HG02798 (cell line): ENCODE data around the gene FBXO7.
"Not testable (repeated sequence)": the region's sequence is repeated elsewhere in the genome, so short reads cannot be mapped to it uniquely, and the experiment has no call there.

Experiments used
- ATAC-seq: cut with Tn5 transposase; IDR thresholded peaks from one replicate; pipeline ENCODE4 v1.9.1; 2021; ENCODE audit warnings: mild to moderate bottlenecking; ENCODE audit not compliant: unreplicated experiment, poor library complexity

Gene FBXO7

DNA sequence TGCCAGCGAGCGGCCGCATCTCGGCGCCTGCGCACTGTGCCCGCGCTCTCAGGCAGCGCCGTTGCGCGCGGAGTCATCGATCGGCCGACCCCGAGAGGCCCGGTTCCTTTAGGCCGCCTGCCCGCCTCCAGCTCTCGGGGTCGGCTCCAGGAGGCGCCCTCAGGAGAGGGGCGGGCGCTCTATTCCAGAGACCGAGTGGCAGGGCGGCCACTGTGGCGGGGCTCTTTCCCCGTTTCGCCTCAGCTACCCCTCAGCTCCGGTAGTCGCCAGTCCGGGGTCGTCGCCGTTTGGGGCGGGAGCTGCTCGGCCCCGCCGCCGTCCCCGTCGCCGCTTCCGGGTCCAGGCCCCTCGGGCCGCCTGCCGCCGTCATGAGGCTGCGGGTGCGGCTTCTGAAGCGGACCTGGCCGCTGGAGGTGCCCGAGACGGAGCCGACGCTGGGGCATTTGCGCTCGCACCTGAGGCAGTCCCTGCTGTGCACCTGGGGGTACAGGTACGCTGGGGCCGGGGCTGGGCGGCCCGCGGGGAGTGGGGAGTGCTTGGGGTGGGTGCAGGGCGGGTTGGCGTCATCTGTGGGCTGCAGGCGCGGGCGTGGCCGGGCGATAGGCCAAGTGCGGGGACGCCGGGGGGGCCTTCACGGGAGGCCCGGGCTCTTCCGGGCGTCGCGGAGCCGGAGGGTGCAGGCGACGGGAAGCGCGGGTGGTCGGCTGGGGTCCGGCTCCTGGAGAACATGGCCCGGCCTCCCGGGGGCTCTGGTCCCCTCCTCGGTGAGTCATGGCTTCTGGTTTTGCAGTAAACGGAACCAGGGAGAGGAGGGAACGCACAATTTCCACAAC, at the start of gene FBXO7:
TSS of gene FBXO7 (plus strand) at position 177 of the 833 bp plus-strand sequence. CDS start at position 369, 192 bp downstream.
- ATAC-seq = peak; percentile 86

- no peak for ATAC-seq
These were observed 47.7 kb upstream of the FBXO7 start for GRCh38 chr22:32426881-32427280.

DNA sequence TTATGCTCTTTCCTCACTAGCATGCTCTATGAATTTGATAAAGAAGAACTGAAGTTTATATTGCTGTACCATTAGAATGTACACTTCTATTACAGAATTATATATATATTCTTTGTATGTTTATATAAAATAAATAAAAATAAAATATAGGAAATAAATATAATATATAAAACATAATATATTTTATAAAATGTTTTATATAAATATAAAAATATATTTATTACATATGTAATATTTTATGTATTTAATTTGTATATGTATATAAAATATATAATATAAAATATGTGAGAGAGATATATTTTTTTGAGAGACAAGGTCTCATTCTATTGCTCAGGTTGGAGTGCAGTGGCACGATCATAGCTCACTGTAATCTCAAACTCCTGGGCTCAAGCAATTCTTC, 44.3 kb upstream of the FBXO7 start:
- ATAC-seq = no peak

- no peak for ATAC-seq
These were observed 30.5 kb upstream of the FBXO7 start for GRCh38 chr22:32444068-32444467.

GRCh38 chr22:32446321-32446720, 28.3 kb upstream of the FBXO7 start:
- ATAC-seq = no peak

GRCh38 chr22:32448980-32449379, 25.6 kb upstream of the FBXO7 start:
- no peak for ATAC-seq

GRCh38 chr22:32457031-32457430, 17.6 kb upstream of the FBXO7 start:
- no peak for ATAC-seq

DNA sequence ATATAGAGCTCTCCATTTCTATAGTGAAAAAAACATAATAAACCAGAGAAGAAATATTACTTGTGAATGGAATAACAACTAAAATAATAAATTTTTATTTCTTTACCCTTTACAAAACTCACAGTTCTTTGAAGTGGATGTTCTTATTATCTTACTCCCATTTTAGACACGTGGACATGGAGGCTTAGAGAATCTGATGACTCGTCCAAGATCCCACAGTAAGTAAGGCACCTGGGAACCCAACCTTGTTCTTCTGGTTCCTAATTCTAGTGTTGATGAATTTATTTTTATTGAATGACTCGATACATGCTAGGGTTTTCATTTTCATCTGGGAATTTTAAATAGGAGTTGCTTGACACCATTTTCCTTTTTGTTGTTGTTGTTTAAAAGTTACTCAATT, 12.2 kb upstream of the FBXO7 start:
- no peak for ATAC-seq

DNA sequence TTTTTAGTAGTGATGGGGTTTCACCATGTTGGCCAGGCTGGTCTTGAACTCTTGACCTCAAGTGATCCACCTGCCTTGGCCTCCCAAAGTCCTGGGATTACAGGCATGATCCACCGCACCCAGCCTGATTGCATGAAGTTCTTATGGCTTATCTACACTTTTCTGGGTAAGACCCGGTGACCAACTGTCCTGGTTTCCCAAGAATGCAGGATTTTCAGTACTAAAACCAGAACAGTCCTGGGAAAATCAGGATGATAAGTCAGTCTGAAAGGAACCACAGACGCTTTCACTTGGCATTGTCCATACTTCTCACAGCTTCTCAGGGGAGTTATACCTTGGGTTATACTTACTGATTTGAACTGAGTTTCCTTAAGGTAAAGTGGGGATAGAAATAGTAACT, 8.9 kb upstream of the FBXO7 start:
- no peak for ATAC-seq

DNA sequence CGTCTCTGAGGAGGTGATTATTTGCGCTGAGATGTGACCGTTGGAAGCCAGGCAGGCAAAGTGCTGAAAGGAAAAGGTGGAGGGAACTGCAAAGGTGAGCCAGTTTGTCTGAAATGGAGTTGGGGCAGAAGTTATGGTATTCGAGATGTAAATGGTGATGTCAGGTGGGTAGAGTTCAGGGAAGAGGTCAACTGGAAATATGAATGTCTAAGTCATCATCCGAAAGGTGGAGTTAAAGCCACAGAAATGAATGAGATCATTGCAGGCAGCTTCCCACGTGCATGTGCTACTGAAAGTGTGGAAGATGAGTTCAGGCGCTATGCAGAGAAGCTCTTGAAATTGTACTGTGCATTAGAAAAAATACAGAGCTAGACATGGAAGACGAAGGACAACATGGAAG, 8.1 kb upstream of the FBXO7 start:
- ATAC-seq = no peak

- ATAC-seq = no peak
These were observed 4.8 kb upstream of the FBXO7 start for GRCh38 chr22:32469799-32470212.

DNA sequence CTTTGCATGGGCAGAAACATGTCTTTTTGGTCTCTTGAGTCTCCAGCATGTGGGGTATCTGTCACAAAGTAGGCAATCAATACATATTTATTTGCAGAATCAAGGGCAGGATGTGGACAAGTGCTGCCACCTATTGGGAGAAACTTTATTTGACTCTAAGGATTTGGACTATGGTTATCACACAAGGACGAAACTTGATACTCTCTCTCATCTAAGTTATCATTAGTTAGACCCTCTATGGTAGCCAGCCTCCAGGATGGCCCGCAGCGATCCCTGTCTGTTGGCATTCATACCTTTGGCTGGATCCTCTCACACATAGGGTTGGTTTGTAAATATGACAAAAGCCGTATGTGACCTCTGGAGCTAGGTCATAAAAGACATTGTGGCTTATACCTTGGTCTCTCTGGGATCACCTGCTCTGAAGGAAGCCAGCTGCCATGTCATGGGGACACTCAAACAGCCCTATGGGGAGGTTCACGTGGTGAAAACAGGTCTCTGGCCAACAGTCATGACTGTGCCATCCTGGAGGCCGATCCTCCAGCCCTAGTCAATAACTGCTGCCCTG, 1.1 kb upstream of the FBXO7 start:
- ATAC-seq = no peak

- peak; percentile 16 for ATAC-seq
These were observed 928 bp downstream of the FBXO7 start for GRCh38 chr22:32475468-32476010.

GRCh38 chr22:32476281-32477195, 1.9 kb downstream of the FBXO7 start:
- no peak for ATAC-seq

DNA sequence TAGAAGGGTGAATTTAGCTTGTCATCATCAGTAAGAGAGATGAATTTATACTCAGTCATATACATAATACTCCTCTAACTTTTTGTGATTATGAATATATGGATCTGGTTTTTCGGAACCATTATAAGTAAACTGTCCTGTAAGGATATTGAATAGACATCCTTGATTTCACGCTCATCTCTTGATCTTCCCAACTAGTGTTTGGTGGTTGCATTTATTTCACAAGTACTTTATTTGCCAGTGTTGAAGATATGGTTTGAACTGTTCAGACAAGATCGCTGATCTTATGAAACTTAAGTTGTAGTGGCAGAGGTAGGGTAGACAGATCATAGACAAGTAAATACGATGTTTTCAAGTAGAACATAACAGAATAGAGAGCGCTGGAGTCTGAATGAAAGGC, 3.0 kb downstream of the FBXO7 start:
- no peak for ATAC-seq

DNA sequence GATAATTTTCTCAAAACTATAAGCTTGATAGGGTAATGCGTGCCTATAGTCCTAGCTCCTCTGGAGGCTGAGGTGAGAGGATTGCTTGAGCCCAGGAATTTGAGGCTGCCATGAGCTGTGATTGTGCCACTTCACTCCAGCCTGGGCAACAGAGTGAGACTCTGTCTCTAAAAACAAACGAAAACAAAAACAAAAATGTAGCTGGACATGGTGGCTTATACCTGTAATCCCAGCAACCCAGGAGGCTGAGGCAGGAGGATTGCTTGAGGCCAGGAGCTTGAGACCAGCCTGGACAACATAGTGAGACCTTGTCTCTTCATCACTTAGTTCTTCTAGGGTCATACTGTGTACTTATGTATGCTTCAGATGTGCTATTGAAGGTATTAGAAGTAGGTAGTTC, 3.9 kb downstream of the FBXO7 start:
- ATAC-seq = not testable (repeated sequence)

DNA sequence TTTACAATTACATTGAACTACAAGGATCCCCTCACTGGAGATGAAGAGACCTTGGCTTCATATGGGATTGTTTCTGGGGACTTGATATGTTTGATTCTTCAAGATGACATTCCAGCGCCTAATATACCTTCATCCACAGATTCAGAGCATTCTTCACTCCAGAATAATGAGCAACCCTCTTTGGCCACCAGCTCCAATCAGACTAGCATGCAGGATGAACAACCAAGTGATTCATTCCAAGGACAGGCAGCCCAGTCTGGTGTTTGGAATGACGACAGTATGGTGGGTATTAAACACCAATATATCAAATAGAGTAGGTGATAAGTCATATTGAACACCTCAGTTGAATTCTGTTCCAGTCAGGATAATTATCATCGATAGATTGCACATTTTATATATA, 4.4 kb downstream of the FBXO7 start:
- ATAC-seq = no peak

DNA sequence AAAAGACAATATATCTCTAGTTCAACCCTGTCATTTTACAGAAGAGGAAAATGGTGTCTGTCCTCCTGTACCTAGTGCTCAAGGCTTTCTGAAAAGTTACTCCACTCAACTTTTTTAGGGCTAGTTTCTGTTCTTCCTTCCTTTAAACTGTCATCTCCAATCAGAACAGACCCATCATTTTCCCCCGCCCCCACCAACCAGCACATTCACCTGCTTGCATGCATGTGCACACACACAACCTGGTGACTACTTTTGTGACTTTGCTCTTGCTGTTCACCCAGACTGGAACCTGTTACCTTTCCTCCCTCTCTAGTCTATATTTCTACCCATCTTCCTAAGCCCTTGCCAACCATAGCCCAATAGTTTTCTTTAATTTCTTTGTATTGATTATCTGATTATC, 5.6 kb downstream of the FBXO7 start:
- no peak for ATAC-seq

GRCh38 chr22:32482708-32483107, 8.1 kb downstream of the FBXO7 start:
- ATAC-seq = no peak

DNA sequence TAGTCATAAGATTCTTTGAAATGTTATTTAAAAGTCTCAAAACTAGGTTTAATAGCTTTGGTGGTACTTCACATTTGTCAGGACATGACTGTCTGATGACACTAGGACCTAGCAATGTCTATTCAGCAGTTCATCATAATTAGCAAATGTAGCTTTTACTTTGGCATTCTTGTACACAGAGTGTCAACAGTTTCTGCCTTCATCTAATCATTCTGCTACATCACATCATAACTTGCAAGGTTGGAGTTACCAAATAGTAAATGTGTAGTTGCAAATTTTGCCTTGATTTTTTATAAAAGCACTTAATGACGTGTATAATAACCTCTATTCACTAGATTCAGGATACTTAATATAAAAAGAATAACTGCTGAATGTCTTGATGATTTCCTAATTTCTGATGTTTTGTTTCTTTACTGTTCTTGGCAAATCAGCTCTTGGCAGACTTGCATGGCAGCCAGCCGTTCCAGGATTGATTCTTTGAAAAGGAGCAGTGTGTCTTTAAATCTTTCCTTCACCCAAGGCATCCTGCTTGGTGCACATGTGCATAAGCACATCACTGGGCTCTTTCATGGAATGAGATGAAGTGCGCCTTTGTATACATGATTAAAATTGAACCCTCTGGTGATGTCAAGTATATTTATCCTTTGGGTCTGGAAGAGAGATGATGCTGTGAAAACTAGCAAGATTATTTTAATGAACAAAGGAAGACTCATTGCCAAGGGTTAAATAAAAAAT, 12.2 kb downstream of the FBXO7 start:
- no peak for ATAC-seq
